ENCODE results near the gene MBNL2.

The MBNL2 gene

DNA sequence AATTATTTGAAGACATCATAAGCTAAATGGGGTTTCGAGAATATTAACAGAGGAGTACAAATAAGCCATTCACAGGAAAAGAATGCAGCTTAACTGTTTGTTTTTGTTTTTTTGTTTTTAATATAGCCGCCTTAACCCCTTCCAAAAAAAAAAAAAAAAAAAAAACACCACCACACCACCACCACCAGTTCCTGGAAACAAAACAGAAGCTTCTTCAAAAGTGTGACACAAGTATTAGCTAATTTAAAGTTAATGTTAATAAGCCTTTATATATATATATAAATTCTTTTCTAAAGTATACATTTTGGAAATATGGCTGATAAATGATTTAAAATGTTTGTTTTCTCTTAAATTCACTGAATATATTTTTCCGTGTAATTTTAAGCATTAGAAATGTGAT, 213.2 kb downstream of the MBNL2 start:
- DNase-seq (ENCODE audit: low read depth in 1 of 2, low spot score in 1 of 2): no peak

DNA sequence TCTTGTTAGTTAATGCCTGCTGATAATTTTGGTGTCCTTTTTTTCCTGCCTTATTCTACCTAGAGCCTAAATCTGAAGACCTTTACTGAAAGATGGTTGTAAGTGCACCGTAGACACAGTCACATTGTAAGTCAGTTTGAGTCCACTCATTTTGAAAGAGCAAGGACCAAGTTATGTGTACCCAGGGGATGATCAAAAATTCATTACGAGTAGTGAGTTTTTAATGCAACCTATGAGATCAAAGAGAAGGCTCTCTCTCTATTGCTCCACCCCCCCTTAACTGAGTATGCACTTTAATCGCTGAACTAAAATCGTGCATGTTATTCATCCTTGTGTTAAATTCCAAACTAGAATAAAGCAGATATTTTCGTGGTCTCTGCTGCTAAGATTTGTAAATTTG, 213.7 kb downstream of the MBNL2 start:
- DNase-seq (ENCODE audit: low read depth in 1 of 2, low spot score in 1 of 2): no peak

DNA sequence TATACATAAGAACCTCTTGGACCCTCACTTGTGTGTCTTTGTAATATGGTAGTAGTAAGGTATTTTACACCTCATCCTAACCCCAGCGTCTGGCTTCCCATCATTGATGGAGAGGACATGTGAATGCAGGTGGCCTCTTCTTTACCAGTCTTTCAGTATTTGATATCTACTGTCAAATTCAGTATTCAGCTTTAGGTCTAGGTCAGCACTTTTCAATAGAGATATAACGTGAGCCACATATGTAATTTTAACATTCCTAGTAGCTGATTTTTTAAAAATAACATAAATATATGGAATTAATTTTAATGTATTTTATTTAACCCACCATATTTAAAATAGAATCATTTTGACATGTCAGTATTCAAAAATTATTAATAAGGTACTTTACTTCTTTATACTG, 214.7 kb downstream of the MBNL2 start:
- no peak for DNase-seq (ENCODE audit: low read depth in 1 of 2, low spot score in 1 of 2)

GRCh38 chr13:97437729-97438128, 215.6 kb downstream of the MBNL2 start:
- no peak for DNase-seq (ENCODE audit: low read depth in 1 of 2, low spot score in 1 of 2)

- DNase-seq (ENCODE audit: low read depth in 1 of 2, low spot score in 1 of 2): no peak
These were observed 216.9 kb downstream of the MBNL2 start for GRCh38 chr13:97438856-97439595.

GRCh38 chr13:97440598-97441170, 218.6 kb downstream of the MBNL2 start:
- no peak for DNase-seq (ENCODE audit: low read depth in 1 of 2, low spot score in 1 of 2)

DNA sequence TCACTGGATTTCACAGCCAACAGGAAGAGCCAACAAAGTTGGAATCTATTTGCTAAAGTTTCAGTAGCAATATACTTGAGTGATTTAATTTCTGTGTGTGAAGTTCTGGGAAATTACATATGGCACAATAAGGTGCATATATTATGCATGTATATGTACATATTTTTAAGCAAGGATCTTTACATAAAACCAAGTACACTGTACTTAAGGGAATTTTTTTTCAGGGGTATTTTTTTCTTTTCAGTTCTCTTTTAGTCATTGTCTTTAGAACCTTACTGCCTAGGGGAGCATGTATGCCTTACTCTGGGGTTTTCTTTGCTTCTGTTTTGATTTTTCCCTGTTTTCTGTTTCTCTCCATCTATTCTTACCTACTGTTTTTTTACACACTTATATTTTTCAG, 219.2 kb downstream of the MBNL2 start:
- DNase-seq (ENCODE audit: low read depth in 1 of 2, low spot score in 1 of 2): no peak
